ENCODE results near the gene USP36.
"Not testable (repeated sequence)": the region's sequence is repeated elsewhere in the genome, so short reads cannot be mapped to it uniquely, and the experiment has no call there.

Gene USP36

DNA sequence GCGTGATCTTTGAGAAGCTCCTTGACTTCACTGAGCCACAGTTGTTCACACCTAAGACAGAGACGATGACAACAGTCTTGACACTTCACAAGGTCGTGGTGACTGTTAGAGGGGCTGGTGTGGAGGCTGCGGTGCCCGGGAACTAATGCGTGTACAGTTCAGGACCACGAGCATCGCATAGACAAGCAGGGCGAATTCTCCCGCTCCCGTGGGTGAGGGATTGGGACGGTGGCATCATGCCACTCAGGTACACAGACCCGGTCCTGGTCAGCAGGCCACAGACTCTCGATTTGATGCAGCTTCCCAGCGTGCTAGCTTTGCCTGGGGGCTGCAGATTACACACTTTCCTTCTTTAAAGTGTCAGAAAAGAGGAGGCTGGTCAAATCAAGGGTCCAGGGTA lies 37.6 kb upstream of the USP36 start:
- Mint-ChIP-seq H3K4me3 (no peak overlapping the region), H3K4me1 (peaks cover 25% of the 10 kb centered on the region), H3K36me3 (ENCODE audit: low read depth) (no peaks in the 10 kb centered on the region), H3K9me3 (no peaks in the 10 kb centered on the region), H3K27me3 (peaks cover 2% of the 10 kb centered on the region), H3K27ac (no peak overlapping the region)
- ATAC-seq (no peak), DNase-seq (no peak)

DNA sequence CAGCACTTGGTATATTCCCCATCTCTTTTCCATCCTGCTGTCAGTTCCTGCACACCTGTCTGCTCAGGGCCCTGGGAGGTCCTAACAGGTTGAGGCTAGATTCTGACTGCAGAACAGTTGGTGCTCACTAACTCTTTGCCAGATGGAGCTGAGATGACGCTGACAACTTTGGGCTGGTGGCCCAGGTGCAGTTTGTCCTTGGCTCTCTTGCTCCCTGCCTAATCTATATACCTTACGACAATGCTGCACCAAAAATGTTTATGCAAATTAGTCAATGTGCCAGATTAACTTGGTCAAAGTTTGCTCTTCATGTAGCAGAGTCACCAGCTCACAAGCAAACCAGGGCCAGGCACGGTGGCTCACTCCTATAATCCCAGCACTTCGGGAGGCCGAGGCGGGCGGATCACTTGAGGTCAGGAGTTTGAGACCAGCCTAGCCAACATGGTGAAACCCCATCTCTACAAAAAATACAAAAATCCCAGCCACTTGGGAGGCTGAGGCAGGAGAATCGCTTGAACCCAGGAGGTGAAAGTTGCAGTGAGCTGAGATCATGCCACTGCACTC lies 36.4 kb upstream of the USP36 start:
- H3K36me3 Mint-ChIP-seq (ENCODE audit: low read depth); DNase-seq; H3K9me3 Mint-ChIP-seq; H3K27ac Mint-ChIP-seq; H3K4me3 Mint-ChIP-seq; ATAC-seq; H3K27me3 Mint-ChIP-seq: not testable (repeated sequence)
- H3K4me1 Mint-ChIP-seq: peaks cover 21% of the 10 kb centered on the region

DNA sequence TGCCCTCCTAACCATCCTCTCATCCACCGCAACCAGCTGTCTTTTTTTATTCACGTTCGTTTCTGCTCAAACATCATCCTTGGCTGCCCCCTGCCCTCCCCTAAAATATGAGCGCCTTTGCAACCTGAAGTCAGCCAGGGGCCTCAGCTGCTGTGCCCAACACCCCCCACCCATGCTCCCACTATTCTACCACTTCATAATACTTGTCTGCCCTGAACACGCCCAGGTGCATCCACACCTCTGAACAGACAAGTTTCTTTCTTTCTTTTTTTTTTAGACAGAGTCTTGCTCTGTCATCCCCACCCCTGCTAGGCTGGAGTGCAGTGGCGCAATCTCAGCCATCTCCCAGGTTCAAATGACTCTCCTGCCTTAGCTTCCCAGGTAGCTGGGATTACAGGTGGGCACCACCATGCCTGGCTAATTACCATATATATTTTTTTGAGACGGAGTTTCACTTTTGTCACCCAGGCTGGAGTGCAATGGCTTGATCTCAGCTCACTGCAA lies 35.5 kb upstream of the USP36 start:
- Mint-ChIP-seq H3K36me3 (ENCODE audit: low read depth) (no peaks in the 10 kb centered on the region), H3K27ac (no peak overlapping the region), H3K4me1 (peaks cover 21% of the 10 kb centered on the region), H3K27me3 (no peaks in the 10 kb centered on the region), H3K9me3 (no peaks in the 10 kb centered on the region), H3K4me3 (no peak overlapping the region)
- no peak for DNase-seq
- no peak for ATAC-seq

DNA sequence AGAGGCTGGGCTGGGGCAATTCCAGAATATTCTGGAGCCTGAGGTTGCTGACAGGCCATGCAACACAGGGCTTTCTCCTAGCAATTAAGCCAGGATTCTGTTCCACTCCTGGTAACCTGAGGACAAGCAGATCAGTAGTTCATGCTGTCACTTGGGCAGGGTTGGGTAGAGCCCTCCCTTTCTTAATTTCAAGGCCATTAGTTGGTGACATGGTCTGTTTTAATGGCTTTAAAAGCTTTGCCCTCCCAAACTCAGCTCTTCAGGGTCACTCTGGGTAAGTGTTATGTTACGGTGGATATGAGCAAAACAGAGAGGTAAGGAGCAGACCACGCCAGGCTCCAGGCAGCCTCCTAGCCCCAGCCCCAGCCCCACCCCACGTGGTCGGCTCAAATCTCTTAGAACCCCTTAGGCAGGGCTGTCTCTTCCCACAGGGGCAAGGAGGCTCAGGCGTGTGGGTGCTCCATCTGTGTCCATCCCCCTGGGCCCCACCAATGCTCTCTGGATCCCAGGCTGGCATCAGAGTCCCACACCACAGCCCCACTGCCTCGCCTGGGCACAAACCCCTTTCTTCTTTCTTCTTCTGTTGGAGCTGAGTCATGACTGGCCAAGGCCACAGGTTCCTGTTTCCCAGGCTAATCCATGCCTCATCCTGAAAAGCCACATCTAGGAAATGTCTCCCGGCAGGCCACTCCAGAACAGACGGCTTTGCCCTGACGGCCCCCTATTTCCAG lies 34.9 kb upstream of the USP36 start:
- H3K27me3 Mint-ChIP-seq: no peaks in the 10 kb centered on the region
- H3K4me1 Mint-ChIP-seq: peaks cover 21% of the 10 kb centered on the region
- H3K27ac Mint-ChIP-seq: no peak overlapping the region
- no peak for DNase-seq
- ATAC-seq: no peak
- H3K4me3 Mint-ChIP-seq: no peak overlapping the region
- H3K36me3 Mint-ChIP-seq (ENCODE audit: low read depth): no peaks in the 10 kb centered on the region
- no peaks in the 10 kb centered on the region for H3K9me3 Mint-ChIP-seq

DNA sequence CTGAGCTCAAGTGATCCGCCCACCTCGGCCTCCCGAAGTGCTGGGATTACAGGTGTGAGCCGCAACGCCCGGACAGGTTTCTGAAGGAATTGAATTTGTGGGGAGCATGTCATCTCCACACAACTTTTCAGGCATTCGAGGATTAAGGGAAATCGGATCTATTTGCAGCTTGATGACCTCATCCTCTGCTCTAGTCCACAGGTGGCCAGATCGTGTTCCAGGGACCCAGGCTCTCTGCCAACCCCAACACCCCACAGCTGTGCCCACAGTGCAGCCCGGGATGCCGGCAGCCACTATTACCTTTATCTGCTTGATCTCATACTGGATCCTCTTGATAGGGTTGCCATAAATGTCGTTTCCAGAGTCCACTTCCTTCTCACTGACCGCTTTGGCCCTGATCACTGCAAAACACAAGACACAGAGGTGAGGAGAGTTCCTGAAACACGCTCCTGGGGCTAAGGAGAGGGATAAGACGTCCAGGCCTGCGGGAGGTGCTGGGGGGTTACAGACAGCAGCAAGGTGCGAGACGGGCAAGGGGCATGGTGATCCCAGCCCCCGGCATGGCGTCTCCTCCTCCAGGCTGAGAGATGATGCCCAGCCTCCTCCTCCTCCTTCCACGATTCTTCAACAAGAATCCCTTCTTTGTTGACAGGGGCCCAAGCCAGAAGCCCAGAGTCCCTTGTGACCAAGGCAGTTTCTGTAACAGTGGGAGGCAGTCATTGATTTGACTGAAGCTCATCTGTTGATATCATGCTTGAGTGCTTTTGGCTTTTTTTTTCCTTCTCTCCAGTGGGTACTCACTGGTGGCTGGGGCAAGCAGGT lies 33.1 kb upstream of the USP36 start:
- H3K27me3 Mint-ChIP-seq: no peaks in the 10 kb centered on the region
- H3K4me1 Mint-ChIP-seq: peaks cover 6% of the 10 kb centered on the region
- H3K27ac Mint-ChIP-seq: no peak overlapping the region
- no peak for ATAC-seq
- no peaks in the 10 kb centered on the region for H3K9me3 Mint-ChIP-seq
- no peaks in the 10 kb centered on the region for H3K36me3 Mint-ChIP-seq (ENCODE audit: low read depth)
- no peak overlapping the region for H3K4me3 Mint-ChIP-seq
- no peak for DNase-seq

DNA sequence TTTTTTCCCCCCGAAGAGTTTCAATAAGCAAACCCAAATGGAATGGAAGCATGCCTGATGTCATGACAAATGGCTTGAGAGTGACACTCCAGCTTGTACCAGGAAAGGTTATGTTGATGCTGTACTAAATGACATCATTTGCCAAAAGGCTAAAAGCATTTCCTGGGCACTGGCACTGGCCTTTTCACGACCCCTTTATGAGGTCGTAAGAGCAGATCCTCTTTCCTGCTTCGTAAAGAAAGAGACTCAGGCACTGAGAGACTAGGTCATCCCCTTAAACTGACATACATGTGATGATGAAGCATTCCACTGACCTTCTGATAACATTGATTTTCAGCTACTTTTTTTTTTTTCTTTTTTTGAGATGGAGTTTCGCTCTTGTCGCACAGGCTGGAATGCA lies 31.9 kb upstream of the USP36 start:
- Mint-ChIP-seq H3K36me3 (ENCODE audit: low read depth) (no peaks in the 10 kb centered on the region), H3K27ac (no peak overlapping the region)

DNA sequence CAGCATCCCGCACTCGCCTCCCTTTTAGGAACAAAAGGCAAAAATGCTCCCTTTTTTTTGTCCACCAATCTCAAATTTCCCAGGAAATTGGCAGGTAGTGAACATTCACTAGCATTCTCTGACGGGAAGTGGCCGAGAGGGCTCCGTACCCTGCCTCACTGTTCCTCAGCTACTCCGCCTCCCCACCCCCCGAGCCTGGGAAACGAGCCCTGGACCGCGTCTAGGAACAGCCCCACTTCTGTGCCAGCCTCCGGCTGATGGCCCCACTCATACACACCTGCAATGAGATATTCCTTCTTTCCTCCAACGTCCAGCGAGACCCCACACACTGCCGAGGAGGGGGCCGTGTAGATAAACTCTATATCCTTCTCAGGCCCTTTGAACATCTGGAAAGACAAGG lies 30.0 kb upstream of the USP36 start:
- H3K4me3 Mint-ChIP-seq: no peak overlapping the region
- no peak for ATAC-seq
- H3K27me3 Mint-ChIP-seq: peaks cover 2% of the 10 kb centered on the region
- no peak overlapping the region for H3K27ac Mint-ChIP-seq
- H3K4me1 Mint-ChIP-seq: peaks cover 3% of the 10 kb centered on the region
- DNase-seq: no peak
- H3K9me3 Mint-ChIP-seq: no peaks in the 10 kb centered on the region
- no peaks in the 10 kb centered on the region for H3K36me3 Mint-ChIP-seq (ENCODE audit: low read depth)

More for the DNA sequence above, 31.9 kb upstream of the USP36 start:
- Mint-ChIP-seq H3K4me1 (peaks cover 3% of the 10 kb centered on the region), H3K27me3 (no peaks in the 10 kb centered on the region), H3K4me3 (no peak overlapping the region), H3K9me3 (no peaks in the 10 kb centered on the region)
- DNase-seq (no peak), ATAC-seq (no peak)

DNA sequence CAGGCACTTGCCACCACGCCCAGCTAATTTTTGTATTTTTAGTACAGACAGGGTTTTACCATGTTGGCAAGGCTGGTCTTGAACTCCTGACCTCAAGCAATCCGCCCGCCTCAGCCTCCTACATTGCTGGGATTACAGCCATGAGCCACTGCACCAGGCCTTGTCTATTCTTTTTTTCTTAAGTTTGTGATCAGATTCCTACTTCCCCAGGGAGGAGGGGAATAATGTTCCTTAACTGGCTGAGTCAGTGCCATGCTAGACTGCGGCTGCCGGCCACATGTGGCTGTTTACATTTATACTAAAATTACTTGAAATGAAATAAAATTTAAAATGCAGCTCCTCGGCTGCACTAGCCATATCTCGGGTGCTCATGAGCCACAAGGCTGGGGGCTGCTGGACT lies 27.8 kb upstream of the USP36 start:
- no peaks in the 10 kb centered on the region for H3K9me3 Mint-ChIP-seq
- no peak overlapping the region for H3K27ac Mint-ChIP-seq
- ATAC-seq: no peak
- no peak for DNase-seq
- H3K36me3 Mint-ChIP-seq (ENCODE audit: low read depth): no peaks in the 10 kb centered on the region
- H3K4me1 Mint-ChIP-seq: no peaks in the 10 kb centered on the region
- H3K27me3 Mint-ChIP-seq: peaks cover 5% of the 10 kb centered on the region
- H3K4me3 Mint-ChIP-seq: no peak overlapping the region

DNA sequence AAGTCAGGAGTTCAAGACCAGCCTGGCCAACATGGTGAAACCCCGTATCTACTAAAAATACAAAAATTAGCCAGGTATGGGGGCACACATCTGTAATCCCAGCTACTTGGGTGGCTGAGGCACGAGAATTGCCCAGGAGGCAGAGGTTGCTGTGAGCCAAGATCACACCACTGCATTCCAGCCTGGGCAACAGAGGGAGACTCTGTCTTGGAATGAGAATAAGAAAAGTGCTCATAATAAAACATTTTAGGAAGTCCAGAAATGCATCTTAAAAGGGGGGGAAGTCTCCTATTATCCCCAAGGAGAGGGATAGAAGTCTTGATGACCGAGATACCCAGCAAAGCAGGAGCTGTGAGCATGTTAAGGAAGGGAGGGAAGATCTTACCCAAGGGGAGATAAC lies 26.4 kb upstream of the USP36 start:
- H3K27ac Mint-ChIP-seq; H3K9me3 Mint-ChIP-seq; H3K27me3 Mint-ChIP-seq; H3K4me3 Mint-ChIP-seq; ATAC-seq; H3K4me1 Mint-ChIP-seq; H3K36me3 Mint-ChIP-seq (ENCODE audit: low read depth); DNase-seq: not testable (repeated sequence)

DNA sequence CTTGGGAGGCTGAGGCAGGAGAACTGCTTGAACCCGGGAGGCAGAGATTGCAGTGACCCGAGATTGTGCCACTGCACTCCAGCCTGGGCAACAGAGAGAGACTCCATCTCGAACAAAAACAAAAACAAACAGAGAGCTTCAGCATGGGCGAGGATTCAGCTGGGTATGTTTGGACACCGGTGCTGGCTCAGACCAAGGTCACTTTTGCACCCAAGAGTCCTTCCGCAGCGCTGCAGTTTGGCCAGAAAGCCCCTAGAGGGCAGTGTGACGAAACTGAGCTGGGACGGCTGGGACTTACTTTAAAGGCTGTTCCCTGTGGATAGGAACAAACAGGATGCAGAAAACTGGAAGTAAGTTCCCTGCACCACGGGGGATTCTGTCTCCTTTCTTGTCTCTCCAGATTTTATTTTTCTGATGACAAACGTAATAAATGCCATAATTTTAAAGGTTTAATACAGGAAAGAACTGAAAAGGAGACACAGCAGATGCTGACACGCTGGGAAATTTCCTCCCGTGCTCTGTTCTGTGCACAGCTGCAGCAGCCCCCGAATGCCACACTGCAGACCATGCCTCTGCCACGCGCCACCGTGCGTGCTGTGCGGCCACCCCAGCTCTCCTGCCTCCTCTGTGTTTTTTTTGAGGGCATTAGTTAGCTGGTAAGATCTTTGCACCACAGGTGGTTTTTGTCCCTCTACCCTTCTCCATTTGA lies 25.2 kb upstream of the USP36 start:
- H3K36me3 Mint-ChIP-seq (ENCODE audit: low read depth): no peaks in the 10 kb centered on the region
- no peak overlapping the region for H3K27ac Mint-ChIP-seq
- DNase-seq: peak; percentile 76
- H3K4me1 Mint-ChIP-seq: no peaks in the 10 kb centered on the region
- ATAC-seq: peak; percentile 52
- H3K27me3 Mint-ChIP-seq: peaks cover 5% of the 10 kb centered on the region
- no peak overlapping the region for H3K4me3 Mint-ChIP-seq
- no peaks in the 10 kb centered on the region for H3K9me3 Mint-ChIP-seq

DNA sequence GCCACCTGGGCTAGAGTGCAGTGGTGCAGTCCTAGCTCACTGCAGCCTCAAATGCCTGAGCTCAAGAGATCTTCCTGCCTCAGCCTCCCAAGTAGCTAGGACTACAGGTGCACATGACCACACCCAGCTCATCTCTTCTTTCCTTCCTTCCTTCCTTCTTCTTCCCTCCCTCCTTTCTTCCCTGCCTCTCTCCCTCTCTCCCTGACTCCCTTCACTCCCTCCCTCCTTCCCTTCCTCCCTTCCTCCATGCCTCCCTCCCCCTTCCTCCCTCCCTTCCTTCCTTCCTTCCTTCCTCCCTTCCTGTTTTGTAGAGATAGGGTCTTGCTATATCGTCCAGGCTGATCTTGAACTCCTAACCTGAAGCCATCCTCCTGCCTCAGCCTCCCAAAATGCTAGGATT lies 23.5 kb upstream of the USP36 start:
- no peaks in the 10 kb centered on the region for H3K4me1 Mint-ChIP-seq
- no peak overlapping the region for H3K27ac Mint-ChIP-seq
- ATAC-seq (no peak), DNase-seq (no peak)
- no peaks in the 10 kb centered on the region for H3K9me3 Mint-ChIP-seq
- H3K4me3 Mint-ChIP-seq: no peak overlapping the region
- H3K36me3 Mint-ChIP-seq (ENCODE audit: low read depth): no peaks in the 10 kb centered on the region
- peaks cover 5% of the 10 kb centered on the region for H3K27me3 Mint-ChIP-seq

DNA sequence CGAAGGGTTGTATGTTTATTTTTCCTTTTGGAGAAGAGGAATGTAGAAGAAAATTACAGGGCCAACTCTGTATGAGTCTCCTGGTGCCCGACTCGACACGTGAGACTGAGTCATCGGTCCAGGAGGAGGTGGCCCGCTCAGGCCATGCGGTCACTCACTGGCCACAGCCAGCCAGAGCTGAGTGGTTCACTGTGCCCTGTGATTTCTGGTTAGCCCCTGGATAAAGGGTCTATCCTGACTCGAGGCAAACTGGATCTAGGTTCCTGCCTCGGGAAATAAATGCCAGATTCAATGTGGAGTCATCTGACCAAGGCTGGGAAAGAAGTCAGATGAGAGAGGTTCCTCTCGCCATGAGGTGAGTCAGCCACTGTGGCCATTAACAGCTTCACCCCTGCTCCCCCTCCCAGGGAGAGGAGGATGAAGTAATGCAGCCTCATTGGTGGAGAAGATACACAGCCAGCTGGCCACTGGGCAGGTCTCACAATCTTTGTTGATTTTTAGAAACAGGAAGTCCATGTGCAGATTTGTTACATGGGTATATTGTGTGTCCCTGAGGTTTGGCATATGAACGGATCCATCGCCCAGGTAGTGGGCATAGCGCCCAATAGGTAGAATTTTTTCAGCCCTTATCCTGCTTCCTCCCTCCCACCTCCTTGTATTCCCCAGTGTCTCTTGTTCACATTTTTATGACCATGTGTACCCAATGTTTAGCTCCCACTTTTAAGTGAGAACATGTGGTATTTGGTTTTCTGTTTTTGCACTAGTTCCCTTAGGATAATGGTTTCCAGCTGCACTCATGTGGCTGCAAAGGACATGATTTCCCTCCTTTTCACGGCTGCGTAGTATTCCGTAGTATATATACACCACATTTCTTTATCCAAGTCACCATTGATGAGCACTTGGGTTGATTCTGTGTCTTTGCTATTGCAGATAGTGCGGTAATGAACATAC lies 21.7 kb upstream of the USP36 start:
- ATAC-seq: no peak
- H3K4me3 Mint-ChIP-seq: no peak overlapping the region
- no peak overlapping the region for H3K27ac Mint-ChIP-seq
- H3K36me3 Mint-ChIP-seq (ENCODE audit: low read depth): no peaks in the 10 kb centered on the region
- H3K4me1 Mint-ChIP-seq: no peaks in the 10 kb centered on the region
- no peaks in the 10 kb centered on the region for H3K9me3 Mint-ChIP-seq
- no peak for DNase-seq
- peaks cover 5% of the 10 kb centered on the region for H3K27me3 Mint-ChIP-seq

DNA sequence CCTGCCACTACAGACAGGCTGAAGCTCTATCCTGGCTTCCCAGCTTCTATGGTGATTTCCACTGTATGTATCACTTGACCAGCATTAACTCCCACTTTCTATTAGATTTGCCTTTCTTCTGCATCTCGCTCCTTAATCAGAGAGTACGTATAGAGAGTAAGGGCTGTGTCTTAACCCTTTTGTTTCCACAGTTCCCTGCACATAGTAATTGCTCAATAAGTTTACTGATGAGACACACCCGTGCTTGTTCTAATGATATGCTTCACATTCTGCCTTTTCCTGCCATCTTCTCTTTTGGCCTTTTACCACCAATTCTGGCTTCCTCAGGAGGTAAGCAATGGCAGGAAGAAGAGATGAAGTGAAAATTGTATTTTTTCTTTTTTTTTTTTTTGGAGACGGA lies 20.6 kb upstream of the USP36 start:
- no peaks in the 10 kb centered on the region for H3K36me3 Mint-ChIP-seq (ENCODE audit: low read depth)
- H3K27ac Mint-ChIP-seq: no peak overlapping the region
- ATAC-seq: no peak
- peaks cover 5% of the 10 kb centered on the region for H3K27me3 Mint-ChIP-seq
- no peak for DNase-seq
- H3K4me1 Mint-ChIP-seq: no peaks in the 10 kb centered on the region
- no peaks in the 10 kb centered on the region for H3K9me3 Mint-ChIP-seq
- no peak overlapping the region for H3K4me3 Mint-ChIP-seq

DNA sequence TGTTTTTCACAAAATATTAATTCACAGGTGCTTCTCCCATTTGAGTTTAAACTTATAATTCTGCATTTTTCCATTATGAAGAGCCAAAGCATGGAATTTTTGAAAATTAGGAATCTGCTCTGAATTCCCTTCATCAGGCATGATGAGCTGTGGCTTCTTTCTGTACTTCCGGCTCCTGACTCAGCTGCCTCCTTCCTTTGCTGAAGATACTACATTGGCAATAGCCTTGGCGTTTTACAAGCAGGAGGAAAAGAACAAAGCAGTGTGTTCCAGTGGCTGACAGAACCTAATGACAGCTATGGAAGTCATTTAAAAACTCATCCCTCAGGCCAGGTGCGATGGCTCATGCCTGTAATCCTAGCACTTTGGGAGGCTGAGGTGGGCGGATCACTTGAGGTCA lies 18.4 kb upstream of the USP36 start:
- no peak overlapping the region for H3K27ac Mint-ChIP-seq
- no peaks in the 10 kb centered on the region for H3K9me3 Mint-ChIP-seq
- no peaks in the 10 kb centered on the region for H3K36me3 Mint-ChIP-seq (ENCODE audit: low read depth)
- no peaks in the 10 kb centered on the region for H3K27me3 Mint-ChIP-seq
- no peaks in the 10 kb centered on the region for H3K4me1 Mint-ChIP-seq
- ATAC-seq (no peak), DNase-seq (no peak)
- no peak overlapping the region for H3K4me3 Mint-ChIP-seq
